HEK293T (cell line): ENCODE data around the gene MITF.

Experiments used
- CTCF ChIA-PET: fragments of 350-600 bp; formaldehyde crosslinking; extraction: SDS; loops from one replicate; lab custom pipeline; 2021; ENCODE audit warnings: antibody characterized with exemption, inconsistent platforms; lab: Yijun Ruan, JAX
- POLR2A ChIA-PET: fragments of 350-600 bp; formaldehyde crosslinking; extraction: SDS; loops from one replicate; lab custom pipeline; 2020; ENCODE audit warnings: antibody characterized with exemption, inconsistent platforms; lab: Yijun Ruan, JAX
- DNase-seq: peaks from one replicate; pipeline ENCODE4 v3.0.0; 2012; ENCODE audit warnings: mixed read lengths; ENCODE audit errors: extremely low spot score
- ARNT ChIP-seq: fragments of 450-650 bp; IDR thresholded peaks from 2 replicates; pipeline ENCODE4 v1.6.1; 2017; ENCODE audit warnings: mild to moderate bottlenecking
- BHLHE40 ChIP-seq: fragments of 450-650 bp; IDR thresholded peaks from 2 replicates; pipeline ENCODE4 v1.6.1; 2016; ENCODE audit warnings: mild to moderate bottlenecking, moderate library complexity, borderline replicate concordance
- CTBP1 ChIP-seq: fragments of 450-650 bp; IDR thresholded peaks from 2 replicates; pipeline ENCODE4 v1.6.1; 2016; ENCODE audit warnings: borderline replicate concordance
- ELF4 ChIP-seq: fragments of 450-650 bp; IDR thresholded peaks from 2 replicates; pipeline ENCODE4 v1.6.1; 2017; ENCODE audit warnings: antibody characterized with exemption
- FOXA1 ChIP-seq: fragments of 450-650 bp; IDR thresholded peaks from 2 replicates; pipeline ENCODE4 v1.6.1; 2016; ENCODE audit warnings: mild to moderate bottlenecking
- FOXK2 ChIP-seq: fragments of 450-650 bp; IDR thresholded peaks from 2 replicates; pipeline ENCODE4 v1.6.1; 2016; ENCODE audit warnings: mild to moderate bottlenecking
- FOXM1 ChIP-seq: fragments of 450-650 bp; IDR thresholded peaks from 2 replicates; pipeline ENCODE4 v1.6.1; 2017; ENCODE audit warnings: mild to moderate bottlenecking, borderline replicate concordance
- HDGF ChIP-seq: fragments of 450-650 bp; IDR thresholded peaks from 2 replicates; pipeline ENCODE4 v1.6.1; 2017; ENCODE audit warnings: antibody characterized with exemption, borderline replicate concordance
- L3MBTL2 ChIP-seq: fragments of 450-650 bp; conservative IDR thresholded peaks from 2 replicates; pipeline ENCODE4 v1.6.1; 2016; ENCODE audit warnings: mild to moderate bottlenecking
- LEF1 ChIP-seq: fragments of 450-650 bp; IDR thresholded peaks from 2 replicates; pipeline ENCODE4 v1.6.1; 2017; ENCODE audit warnings: mild to moderate bottlenecking, borderline replicate concordance
- NFRKB ChIP-seq: fragments of 450-650 bp; IDR thresholded peaks from 2 replicates; pipeline ENCODE4 v1.6.1; 2016; ENCODE audit warnings: mild to moderate bottlenecking, moderate library complexity
- SP1 ChIP-seq: fragments of 450-650 bp; IDR thresholded peaks from 2 replicates; pipeline ENCODE4 v1.6.1; 2017
- SUZ12 ChIP-seq: fragments of 450-650 bp; IDR thresholded peaks from 2 replicates; pipeline ENCODE4 v1.6.1; 2016; ENCODE audit warnings: mild to moderate bottlenecking
- TARDBP ChIP-seq: fragments of 450-650 bp; IDR thresholded peaks from 2 replicates; pipeline ENCODE4 v1.6.1; 2016
- ZNF384 ChIP-seq: fragments of 450-650 bp; IDR thresholded peaks from 2 replicates; pipeline ENCODE4 v1.6.1; 2016
- TF ChIP-seq, protein P1 (sequence below): fragments of 450-650 bp; IDR thresholded peaks from 2 replicates; pipeline ENCODE4 v1.6.1; 2016

Gene MITF

DNA sequence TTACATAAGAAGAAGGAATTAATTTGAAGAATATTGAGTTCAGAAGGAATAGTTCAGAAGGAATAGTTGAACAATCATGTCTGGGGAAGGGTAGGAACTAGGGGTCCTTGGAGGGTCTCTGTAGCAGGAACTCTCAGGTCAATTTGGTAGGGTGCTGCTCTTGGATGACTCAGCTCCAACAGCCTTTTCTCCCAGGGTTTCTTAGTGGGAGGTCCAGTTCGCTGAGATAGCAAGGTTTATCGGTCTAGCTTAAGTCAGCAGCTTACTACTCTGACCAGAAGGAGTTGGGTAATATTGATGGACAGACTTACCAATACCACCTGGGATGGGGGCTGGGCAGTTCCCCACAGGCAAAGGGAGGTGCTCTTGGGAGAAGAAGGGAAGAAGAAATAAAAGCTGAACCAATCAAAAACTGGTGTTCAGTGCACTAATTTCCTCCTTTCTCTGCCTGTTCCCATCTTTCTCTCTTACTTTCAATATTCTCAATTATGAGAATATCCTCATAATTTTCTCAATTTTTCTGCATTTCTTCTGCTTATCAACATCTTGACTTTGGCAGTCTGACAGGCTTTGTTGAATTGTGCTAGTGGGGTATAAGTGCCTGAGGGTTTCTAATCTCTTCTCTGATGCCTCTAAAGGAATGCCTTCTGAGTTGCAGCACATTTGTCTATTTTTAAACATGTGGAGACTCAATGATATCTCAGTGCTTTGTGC is 14.4 kb upstream of the MITF start:
- ChIA-PET POLR2A (no interaction called here), CTCF (interaction anchor here (0.7 kb wide), 1 partner anchor 483 kb away, joined by 3 read pairs; no protein-coding TSS in a partner anchor)
- TF ChIP-seq, protein P1, sequence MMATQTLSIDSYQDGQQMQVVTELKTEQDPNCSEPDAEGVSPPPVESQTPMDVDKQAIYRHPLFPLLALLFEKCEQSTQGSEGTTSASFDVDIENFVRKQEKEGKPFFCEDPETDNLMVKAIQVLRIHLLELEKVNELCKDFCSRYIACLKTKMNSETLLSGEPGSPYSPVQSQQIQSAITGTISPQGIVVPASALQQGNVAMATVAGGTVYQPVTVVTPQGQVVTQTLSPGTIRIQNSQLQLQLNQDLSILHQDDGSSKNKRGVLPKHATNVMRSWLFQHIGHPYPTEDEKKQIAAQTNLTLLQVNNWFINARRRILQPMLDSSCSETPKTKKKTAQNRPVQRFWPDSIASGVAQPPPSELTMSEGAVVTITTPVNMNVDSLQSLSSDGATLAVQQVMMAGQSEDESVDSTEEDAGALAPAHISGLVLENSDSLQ = no peak
- no peak for TF ChIP-seq SP1
- TF ChIP-seq HDGF = no peak
- no peak for TF ChIP-seq FOXM1
- TF ChIP-seq NFRKB = no peak
- no peak for DNase-seq

DNA sequence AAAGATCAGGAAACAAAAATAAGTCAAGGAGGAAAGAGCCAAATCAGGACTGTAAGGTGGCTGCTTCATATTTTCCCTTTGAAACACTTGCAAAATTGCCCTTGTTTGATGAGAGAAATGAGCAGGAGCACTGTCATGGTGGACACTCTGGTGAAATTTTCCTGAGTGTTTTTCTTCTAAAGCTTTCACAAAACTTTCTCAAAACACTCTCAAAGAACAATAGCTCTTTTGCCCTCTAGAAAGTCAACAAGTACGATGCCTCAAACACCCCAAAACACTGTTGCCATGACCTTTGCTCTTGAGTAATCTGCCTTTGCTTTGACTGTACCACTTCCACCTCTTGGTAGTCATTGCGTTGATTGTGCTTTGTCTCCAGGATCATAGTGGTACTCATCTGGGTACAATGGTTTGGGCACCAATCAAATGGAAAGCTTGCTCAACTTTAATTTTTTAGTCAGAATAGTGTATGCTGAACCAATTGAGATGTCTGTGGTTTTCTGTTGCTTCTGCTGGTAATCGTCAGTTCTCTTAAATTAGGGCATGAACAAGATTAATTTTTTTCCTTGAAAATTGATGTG is 13.2 kb upstream of the MITF start:
- DNase-seq = no peak
- CTCF ChIA-PET = no interaction called here
- no peak for TF ChIP-seq L3MBTL2
- no peak for TF ChIP-seq ELF4
- no peak for TF ChIP-seq CTBP1
- no peak for TF ChIP-seq FOXA1
- TF ChIP-seq TARDBP = no peak
- no peak for TF ChIP-seq BHLHE40
- TF ChIP-seq ARNT = no peak
- no peak for TF ChIP-seq NFRKB
- TF ChIP-seq SP1 = no peak
- no peak for TF ChIP-seq FOXK2
- no peak for TF ChIP-seq LEF1
- POLR2A ChIA-PET = no interaction called here

DNA sequence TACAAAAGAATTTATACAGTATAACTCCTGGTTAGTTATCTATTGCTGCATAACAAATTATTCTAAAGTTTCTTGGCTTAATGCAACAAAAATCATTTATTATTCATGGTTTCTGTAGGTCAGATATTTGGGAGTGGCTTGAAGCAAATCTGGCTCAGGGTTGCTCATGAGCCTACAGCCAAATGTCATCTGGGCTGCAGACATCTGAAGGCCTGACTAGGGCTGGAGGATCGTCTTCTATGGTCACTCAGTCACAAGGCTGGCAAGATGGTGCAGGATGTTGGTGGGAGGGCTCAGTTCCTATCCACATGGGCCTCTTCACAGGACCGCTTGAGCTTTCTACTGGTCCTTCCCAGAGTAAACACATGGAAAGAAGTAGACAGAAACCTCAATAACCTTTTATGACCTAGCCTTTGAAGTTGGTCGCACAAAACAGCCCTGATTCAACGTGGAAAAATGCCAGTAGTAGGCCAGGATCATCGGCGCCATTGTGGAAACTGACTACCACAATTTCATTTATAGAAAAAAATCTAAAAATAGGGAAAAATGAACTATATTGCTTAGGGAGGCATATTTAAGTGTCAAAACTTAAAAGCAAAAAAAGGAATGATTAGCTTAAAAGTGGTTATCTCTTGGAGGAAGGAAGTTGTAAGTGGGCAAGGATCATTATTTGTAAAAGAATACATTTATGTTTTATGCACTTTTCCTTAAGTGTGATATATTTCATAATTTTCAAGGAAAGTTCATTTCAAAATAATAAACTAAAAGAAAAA is 9.9 kb upstream of the MITF start:
- POLR2A ChIA-PET = no interaction called here
- CTCF ChIA-PET = no interaction called here
- no peak for DNase-seq
- no peak for TF ChIP-seq TARDBP
- no peak for TF ChIP-seq BHLHE40
- TF ChIP-seq HDGF = no peak

DNA sequence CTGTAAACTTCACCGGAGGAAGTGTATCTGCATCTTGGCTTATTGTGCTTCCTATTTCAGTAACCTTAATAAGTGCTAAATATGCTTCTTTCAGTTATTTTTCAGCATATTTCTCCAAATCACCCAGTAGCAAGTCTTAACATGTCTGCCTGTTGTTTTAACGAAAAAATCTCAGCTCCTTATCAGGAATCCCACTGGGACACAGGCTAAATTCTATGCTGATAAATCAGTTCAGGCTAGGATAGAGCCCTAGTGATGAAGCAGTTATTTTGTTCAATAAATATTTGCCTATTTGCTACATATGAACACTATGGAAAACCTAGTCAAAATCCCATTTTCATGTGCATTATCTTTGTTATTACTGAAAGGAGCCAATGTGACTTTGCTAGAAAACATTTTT is 8.2 kb upstream of the MITF start:
- CTCF ChIA-PET = interaction anchor here (0.8 kb wide), 1 partner anchor 13 kb away, joined by 3 read pairs; no protein-coding TSS in a partner anchor
- POLR2A ChIA-PET = no interaction called here
- TF ChIP-seq ZNF384 (no peak), SUZ12 (no peak), FOXA1 (no peak), CTBP1 (no peak)
- DNase-seq = no peak

DNA sequence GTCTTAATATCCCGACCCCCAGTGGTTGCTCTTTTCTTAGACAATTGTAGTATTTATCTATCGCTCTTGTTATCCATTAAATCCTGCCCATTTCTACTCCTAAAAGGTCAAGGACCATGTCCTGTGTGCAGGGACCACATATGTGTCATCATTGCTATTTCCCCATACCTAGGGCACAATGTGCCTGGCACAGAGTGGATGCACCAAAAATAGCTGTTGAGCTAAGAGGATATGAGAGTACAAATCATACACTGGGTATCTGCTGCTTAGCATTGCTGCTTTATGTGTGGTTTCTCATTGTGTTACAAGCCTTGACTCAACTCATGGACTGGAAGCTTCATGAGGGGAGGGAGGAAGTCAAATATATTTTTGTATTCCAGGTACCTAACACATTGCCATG is 3.4 kb upstream of the MITF start:
- no peak for DNase-seq
- TF ChIP-seq ELF4 = no peak
- TF ChIP-seq SUZ12 = no peak
- no peak for TF ChIP-seq SP1
- no peak for TF ChIP-seq BHLHE40
- TF ChIP-seq, protein P1 = no peak
- TF ChIP-seq ARNT = no peak
- TF ChIP-seq TARDBP = no peak
- TF ChIP-seq LEF1 = no peak
- TF ChIP-seq FOXA1 = no peak
- no peak for TF ChIP-seq L3MBTL2
- no peak for TF ChIP-seq NFRKB
- no peak for TF ChIP-seq FOXK2
- no peak for TF ChIP-seq CTBP1
- TF ChIP-seq ZNF384 = no peak
- TF ChIP-seq HDGF = no peak
- no peak for TF ChIP-seq FOXM1
- ChIA-PET POLR2A (no interaction called here), CTCF (no interaction called here)

DNA sequence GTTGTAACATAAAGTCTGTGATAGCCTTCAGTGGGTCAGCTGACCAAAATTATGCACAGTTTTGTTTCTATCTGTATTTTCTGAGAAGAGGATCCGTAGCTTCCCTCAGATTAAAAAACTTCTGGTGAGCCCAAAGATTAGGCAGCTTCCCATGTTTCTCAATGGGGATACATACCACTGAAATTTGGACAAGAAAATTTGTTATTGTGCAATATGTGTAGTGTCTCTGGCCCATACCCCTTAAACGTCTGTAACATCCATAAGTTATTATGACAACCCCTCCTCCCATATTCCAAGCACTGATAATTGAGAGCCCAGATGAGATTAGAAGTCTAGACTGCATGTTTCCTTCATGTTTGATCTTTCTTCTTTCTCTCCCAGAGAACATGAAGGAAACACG is 1.9 kb upstream of the MITF start:
- no peak for DNase-seq
- ChIA-PET POLR2A (no interaction called here), CTCF (no interaction called here)
- TF ChIP-seq CTBP1 (no peak), FOXK2 (no peak), BHLHE40 (no peak), HDGF (no peak), SUZ12 (no peak)
- TF ChIP-seq, protein P1 = no peak
